Eye (tissue), 1 donor: ENCODE results near the gene UBE2F.
A peak's percentile ranks its signal among the peaks of the same experiment; 100 is the strongest.

Experiments
- DNase-seq: peaks from one replicate; pipeline ENCODE4 v3.0.0-alpha.2; 2015

Gene UBE2F, protein sequence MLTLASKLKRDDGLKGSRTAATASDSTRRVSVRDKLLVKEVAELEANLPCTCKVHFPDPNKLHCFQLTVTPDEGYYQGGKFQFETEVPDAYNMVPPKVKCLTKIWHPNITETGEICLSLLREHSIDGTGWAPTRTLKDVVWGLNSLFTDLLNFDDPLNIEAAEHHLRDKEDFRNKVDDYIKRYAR

DNA sequence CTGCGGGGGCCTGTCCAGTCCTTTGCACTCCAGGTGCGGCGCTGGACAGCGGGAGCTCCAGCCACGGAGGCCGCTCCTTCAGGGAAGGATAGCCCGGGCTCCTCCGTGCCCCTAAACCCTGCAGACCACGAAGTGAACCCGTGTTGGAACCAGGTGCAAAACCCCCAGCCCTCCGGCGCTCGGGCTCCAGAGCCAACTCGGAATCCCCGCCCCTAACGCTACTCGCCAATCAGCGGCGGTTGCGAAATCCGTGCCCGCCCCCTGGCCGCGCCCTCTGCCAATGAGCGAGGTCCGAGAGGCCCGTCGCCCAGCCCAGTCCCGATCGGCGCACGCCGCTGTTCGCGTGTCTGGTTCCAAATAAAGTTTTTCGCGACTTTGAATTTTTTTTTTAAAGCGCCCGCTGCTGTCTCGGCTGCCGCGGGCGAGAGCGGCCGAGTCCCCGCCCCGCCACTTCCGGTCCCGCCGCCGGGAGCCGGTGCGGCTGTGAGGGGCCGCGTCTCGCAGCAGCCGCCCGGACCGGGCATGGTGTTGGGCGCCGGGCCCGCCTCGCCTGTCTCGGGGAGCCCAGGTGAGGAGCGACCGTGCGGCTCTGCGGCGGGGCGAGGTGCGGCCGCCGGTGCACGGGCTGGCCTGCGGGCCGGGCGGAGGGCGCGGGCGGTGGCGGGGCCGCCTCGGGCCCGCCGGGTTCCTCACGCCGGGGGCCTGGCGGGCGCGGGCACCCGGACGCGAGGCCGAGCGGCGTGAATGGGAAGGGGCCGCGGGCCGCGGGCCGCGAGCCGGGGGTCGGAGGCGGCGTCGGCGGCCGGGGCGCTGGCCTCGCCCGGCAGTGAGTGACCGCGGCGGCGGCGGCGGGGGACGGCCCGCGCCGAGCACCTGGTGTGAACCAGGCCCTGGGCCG lies at the start of gene UBE2F:
Gene UBE2F, plus strand, starts transcription at position 450 of the 898 bp plus-strand sequence. CDS start 6,094 bp downstream, outside the sequence.
- peak; percentile 99 for DNase-seq

DNA sequence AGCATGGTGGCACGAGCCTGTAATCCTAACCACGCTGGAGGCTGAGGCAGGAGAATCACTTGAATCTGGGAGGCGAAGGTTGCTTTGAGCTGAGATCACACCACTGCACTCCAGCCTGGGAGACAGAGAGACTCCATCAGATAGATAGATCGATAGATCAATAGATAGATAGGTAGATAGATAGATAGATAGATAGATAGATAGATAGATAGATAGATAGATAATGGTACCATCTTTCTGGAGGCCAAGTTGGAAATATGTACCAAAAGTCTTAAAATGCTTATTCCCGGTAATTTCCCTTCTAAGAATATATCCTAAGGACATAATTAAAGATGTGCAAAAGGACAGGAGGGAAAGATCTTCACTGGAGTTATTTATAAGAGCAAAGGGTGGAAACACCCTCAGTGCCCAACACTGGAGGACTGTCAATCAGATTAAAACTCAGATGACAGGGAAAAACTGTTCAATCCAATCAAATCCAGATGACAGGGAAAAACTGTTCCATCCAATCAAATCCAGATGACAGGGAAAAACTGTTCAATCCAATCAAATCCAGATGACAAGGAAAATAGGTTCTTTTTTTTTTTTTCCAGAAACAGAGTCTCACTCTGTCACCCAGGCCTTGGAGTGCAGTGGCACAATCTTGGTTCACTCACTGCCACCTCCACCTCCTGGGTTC lies 49.0 kb upstream of the UBE2F start:
- no peak for DNase-seq

DNA sequence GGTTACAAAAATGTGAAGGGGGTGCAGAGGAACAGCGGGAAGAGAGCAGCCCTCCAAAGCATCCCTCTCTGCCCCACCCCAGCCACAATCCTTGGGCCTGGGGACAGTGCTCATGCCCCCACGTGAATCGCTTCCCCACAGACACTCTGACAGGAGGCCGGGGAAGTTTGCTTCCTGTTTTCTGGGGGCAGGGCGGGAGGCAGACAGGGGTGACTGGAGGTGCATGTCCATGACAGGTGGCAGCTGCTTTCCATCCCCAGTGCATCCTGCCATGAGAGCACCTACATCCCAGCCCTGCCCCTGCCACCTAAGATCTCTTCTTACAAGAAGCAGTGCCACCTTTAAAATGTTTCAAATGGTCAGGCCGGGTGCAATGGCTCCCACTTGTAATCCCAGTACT lies 47.2 kb upstream of the UBE2F start:
- DNase-seq: no peak

DNA sequence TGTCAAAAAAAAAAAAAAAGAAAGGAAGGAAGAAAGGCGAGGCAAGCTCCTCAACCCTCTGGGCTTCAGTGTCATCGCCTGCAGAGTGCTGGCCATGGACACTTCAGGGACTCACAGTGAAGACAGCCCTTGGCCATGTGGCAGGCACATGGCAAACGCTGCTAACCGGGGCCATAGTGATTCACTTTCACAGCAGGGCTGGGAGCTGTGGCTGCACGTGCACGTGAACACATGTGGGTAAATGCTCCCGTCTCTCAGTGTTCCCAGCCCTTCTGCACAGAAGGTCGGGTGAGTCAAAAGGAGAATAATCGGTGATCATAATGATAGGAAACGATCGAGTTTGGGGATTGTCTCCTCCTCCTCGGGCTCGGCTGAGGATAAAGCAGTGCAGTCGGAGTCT lies 46.1 kb upstream of the UBE2F start:
- DNase-seq: no peak

DNA sequence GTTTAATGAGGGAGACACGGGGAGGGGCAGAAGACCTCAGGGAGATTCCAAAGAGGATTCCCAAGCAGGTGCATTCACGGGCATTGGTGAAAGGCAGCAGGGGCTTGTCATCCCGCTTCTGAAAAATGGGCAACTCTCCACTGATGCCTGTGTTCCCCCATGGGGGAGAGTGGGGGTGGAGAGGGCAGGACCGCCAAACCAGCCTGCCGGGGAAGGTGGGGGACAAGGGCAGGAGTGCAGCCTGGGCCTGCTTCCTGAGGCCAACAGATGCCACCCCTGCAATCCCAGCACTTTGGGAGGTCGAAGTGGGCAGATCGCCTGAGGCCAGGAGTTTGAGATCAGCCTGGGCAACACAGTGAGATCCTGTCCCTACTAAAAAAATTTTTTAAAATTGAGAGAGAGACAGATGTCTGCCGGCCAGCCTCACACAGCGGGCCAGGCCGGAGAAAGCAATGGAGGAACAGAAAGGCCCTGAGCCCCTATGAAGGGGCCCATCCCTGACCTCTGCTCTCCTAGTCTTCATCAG lies 44.8 kb upstream of the UBE2F start:
- DNase-seq: no peak

DNA sequence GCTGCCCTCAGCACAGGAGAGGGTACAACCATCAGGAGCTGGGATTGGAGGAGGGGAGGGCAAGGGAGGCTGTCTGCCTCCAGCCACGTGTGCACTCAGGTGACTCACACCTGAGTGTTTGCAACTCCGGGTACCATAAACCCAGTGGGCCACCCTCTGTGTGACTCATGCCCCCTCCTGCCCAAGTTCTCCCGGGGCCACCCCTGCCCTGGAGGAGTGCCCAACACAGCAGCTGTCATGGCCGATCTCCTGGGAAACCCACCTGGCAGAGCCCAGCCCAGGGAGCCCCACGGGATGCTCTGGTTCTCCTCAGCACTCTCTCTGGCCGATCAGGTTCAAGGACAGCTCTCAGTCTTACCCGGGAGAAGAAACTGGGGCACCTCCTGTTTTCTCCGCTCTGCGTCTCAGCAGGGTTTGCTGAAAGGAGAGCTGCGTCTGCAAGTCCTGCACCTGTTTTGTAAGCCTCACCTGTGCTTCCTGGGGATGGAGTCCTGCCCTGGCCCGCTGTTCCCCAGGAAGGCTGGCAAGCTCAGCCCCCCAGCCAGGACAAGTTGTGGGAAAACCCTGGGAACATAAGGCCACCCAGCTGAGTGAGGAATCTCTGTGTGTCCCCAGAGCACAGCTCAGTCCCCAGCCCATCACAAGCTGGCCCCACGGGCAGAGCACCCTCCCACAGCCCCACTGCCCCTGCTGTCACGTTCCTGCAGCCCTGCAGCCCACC lies 44.0 kb upstream of the UBE2F start:
- DNase-seq: no peak

DNA sequence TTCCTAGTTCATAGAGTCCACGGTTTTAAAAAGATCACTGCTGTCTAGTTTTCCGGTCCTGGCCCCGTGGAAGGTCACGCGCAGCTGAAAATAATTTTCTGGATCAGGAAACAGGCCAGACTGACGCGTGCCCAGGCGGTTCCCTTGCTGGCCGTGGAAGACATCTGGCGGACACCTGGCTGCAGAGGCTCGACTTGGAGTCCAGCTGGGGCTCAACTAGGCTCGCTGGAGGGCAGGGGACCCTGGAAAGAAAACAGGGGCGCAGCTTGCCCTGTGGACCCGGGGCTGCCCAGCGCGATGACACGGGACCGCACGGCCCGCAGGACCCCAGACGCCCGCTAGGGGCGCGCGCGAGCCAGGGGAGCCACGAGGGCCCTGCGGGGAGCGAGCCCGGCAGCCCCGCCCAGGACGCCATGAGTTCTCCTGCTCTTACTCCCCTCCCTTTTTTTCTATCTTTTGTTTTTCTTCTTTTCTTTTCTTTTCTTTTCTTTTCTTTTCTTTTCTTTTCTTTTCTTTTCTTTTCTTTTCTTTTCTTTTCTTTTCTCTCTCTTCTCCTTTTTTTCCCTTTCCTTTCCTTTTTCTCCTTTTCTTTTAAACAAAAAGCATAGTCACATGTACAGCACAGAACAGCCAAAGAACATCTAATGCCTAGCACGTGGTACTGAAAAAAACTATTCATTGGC lies 43.2 kb upstream of the UBE2F start:
- DNase-seq: peak; percentile 86

DNA sequence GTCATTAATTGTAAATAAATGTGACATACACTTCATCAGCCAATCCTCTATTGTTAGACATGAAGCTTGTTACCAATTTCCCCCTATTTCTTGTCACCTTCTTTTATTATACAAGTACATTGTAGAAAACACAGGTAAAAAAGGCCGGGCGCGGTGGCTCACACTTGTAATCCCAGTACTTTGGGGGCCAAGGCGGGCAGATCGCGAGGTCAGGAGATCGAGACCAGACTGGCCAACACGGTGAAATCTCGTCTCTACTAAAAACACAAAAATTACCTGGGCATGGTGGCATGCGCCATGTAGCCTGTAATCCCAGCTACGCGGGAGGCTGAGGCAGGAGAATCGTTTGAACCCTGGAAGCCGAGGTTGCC lies 42.7 kb upstream of the UBE2F start:
- DNase-seq: no peak

DNA sequence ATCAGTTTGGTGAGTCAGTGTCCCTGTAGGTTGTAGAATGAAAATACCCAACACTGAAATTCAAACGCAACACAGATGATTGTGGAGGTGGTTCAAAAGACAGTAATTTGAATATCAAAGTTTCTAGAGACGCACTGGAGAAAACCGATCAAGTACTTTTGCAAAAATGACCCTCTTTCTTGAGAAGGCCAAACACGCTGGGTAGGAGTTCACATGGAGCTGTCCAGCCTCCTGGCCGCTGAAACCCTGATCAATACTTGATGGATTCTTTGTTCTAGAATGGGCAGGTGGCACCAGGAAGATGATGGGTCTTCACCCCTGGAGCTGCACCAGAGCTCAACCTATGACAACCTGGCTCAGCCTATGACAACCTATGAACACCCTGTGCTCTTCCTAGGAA lies 39.7 kb upstream of the UBE2F start:
- no peak for DNase-seq

DNA sequence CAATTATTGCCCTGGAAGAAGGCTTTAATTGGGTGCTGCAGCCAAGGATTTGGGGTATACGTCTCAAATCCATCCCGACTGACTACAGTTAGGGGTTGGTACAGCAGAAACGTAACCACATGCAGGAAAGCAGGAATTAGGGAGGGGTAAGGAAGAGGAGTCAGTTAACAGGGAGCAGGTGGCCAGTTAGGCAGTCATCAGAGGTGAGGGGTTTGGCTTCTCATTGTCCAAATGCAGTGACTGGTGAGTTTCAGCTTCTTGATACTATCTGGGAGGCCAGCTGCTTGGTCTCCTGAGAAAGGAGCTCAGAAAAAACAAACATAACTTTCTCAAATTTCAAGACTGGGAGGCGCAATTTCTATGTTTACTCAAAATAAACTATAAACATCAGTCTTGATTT lies 38.8 kb upstream of the UBE2F start:
- no peak for DNase-seq

DNA sequence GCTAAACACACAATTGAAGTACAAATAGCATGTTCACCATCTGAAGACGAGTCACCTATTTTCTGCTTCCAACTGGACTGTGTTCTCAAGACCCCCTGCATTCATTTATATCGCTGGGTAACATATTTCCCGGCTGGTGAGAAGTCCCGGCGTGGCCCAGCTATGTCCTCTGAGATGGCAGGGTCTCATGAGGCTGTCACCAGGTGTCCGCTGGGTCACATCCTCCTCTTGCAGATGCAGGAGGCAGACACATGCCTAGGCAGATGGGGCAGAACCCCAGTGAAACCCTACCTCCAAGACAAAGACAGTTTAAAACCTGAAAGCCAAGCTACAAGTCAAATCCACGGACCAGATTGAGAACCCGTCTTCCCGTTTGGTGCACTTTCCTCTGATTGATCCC lies 36.8 kb upstream of the UBE2F start:
- DNase-seq: no peak

DNA sequence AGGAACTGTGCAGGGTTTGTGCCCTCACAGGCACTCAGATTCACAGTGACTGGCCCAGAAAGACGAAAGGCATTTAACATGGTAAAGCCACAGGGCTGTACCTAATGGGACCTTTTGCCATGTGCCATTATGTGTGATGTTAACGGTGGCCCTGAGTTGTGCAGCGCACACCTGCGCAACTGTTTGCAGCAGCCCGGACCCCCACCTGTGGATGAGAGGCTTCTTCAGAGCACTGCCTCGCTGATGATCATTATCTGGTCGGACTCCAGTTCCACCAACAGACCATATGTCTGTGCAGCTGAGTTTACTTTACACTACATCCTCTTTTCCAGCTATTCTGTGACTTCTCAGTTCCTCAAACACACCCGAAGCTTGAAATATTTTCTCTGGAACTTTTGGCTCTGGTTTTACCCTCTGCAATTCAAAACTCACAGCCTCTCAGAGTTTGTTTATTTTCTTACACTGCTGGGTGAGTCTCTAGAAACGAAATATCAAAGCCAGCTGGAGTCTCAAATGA lies 35.6 kb upstream of the UBE2F start:
- peak; percentile 64 for DNase-seq

DNA sequence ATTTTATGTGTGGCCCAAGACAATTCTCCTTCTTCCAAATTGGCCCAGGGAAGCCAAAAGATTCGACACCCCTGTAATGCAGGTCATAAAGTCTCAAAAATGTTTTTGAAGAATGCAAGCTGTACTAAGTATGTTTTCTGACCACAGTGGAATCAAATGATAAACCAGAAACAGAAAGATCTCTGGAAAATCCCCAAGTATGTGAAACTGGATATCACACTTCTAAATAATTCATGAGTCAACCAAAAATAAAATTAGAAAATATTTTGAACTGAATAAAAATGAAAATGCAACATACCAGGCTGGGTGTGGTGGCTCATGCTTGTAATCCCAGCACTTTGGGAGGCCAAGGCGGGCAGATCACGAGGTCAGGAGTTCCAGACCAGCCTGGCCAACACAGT lies 34.1 kb upstream of the UBE2F start:
- peak; percentile 50 for DNase-seq

DNA sequence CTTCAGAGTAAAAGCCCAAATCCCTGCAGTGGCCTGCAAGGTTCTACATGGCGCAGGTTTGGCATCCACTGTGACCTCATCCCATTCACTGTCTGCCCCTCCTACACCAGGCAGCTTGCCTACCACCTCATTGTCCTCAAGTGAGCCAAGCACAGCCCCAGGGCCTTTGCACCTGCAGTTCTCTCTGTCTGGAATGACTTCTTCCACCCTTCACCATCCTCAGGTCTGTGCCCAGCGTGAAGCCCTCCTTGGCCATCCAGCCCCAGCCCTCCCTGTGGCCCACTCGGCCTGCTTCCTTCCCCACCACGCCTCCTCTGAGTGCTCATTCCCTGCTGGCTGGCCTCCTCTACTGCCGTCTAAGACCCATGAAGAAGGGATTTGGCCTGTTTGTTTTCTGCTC lies 32.6 kb upstream of the UBE2F start:
- DNase-seq: no peak

DNA sequence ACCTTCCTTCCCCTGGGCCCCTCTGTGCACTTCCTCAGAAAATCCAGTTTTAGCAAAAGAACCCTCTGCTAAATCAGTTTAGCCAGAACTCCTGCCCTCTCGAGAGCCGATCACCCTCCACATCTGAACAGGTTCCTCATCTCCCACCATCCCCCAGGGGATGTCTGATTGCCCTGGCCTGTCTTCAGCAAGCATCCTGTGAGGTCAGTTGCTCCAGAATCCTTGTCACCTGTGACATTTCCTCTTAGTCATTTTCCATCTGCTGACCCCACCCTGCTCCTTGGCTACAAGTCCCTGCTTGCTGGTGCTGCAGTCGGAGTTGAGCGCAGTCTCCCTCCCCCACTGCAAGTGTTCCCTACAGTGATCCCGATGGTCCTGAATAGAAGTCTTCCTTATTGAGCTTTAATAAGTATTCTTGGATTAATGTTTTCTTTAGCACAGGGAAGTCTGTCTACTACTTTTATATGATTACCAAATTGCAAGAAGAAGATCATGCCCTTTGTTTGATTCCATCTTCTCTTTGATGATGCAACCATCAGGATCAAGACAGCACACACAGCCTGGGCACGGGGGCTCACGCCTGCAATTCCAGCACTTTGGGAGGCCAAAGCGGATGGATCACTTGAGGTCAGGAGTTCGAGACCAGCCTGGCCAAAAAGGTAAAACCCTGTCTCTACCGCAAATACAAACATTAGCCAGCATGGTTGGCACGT lies 30.9 kb upstream of the UBE2F start:
- DNase-seq: no peak

DNA sequence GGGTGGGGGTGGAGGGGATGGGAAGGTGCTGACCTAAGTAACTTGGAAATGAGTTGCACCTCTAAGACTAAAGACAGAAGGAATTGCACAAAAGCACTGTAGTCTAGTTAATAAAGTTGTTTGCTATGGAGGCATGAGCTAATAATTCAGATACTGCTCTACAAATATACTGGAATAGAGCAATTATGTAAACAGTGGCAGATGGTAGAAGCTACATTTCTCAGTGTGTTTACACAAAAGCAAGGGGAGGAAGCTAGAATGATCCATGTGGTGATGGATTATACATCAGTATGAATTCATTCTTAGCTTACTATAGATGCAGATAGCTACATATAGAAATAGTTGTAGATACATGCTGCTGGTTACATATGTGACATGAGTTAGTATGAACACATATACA lies 27.6 kb upstream of the UBE2F start:
- DNase-seq: no peak

DNA sequence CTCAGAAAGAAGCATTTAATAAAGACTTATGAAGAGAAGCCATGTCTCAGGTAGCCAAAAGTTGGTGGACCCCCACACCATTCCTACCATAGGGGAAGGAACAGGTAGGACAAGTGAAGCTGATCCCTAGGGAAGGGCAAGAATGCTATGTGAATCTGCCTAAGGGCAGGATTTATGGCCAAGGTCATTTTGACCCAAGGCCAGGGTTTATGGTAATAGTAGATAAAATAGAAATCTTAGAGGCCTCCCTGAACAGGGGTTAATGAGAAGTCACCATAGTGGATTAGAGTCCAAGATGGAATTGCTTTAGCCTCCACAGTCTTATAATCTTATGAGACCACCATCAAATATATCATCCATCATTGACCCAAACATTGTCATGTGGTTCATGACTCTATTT lies 26.0 kb upstream of the UBE2F start:
- DNase-seq: no peak

DNA sequence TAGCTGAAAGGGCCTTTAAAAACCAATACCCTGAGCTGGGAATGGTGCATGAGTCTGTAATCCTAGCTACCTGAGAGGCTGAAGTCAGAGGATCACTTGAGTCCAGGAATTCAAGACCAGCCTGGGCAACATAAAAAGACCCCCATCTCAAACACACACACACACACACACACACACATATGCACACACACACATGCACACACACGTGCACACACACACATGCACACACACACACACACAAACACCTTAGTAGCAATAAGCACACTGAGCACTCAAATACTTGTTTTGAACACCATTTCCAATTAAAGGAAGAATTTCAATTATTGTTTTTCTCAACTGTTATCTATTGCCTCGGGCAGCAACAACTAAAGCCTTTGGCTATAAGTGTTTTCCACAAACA lies 25.6 kb upstream of the UBE2F start:
- no peak for DNase-seq

DNA sequence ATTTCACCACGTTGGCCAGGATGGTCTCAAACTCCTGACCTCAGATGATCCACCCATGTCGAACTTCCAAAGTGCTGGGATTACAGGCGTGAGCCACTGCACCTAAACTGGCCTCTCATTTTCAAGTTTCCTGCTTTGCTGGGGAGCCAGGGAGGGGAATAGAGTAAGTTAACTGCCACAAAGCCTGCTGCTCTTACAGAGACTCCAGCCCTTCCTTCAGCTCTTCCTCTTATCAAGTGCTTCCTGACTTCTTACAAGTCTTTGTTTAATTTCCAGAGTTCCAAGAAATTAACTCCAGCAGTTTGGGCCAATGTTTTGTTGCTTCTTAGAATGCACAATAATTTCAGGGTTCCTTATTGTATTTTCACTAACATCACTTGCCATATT lies 24.3 kb upstream of the UBE2F start:
- no peak for DNase-seq

DNA sequence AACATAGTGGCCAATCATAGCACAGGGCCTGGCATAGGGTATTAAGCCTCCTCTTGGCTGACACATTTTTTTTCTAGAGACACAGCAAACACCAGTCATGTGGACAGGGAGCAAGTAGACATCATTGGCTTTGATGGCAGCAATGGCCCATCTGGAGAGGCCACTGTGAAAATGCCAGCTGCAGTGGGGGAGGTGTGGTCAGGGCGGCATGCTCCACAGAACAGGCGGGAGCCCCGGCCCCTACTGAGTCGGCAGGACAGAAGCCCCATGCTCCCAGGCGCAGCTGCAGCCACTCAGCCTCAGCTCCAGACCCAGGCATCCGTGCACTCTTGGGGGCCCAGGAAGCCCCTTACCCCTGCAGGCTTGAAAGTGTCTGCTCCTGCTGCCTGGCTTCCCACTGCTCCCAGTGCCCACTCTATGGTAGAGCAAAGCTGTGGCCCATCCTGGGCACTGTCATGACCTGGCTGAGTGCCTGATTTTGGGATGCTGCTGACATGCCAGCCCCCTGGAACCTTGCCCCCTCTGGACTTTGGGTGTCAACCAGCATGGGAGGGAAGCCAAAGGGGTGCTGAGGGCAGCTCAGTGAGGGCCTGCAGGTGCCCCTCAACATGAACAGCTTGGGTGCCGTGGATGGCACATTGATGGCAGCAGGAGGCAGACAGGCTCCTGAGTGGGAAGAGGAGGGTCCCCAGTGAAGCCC lies 23.3 kb upstream of the UBE2F start:
- DNase-seq: peak; percentile 23

DNA sequence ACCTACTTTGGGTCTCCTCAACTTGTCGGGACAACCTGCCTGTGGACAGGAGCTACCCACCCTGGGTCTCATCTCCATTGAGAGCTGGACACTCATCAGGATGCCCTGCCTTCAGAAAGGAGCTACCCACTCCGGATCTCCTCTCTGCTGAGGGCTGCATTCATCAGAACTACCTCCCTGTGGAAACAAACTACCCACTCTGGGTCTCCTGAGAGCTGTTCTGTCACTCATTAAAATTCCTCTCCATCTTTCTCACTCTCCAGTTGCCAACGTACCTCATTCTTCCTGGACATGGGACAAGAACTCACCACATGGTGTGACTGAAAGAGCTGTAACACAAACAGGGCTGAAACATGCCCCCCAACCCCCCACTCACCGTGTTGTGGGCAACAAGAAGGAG lies 22.5 kb upstream of the UBE2F start:
- DNase-seq: no peak
